AG04450 (cell line): Measurements from ENCODE around the gene PALS1. TPM values are rescaled to one million over a fixed set of nuclear protein-coding genes. Genes with fewer than 3 reads are reported as not detected.
A peak's percentile ranks its signal among the peaks of the same experiment; 100 is the strongest.
"Not testable (repeated sequence)": the region's sequence is repeated elsewhere in the genome, so short reads cannot be mapped to it uniquely, and the experiment has no call there.

Source experiments
- CTCF ChIA-PET: fragments of 300-600, 350-600 bp; formaldehyde crosslinking; extraction: SDS; loops from one replicate; lab custom pipeline; 2022; ENCODE audit warnings: antibody characterized with exemption, inconsistent platforms; lab: Charles Lee
- POLR2A ChIA-PET: fragments of 350-600 bp; formaldehyde crosslinking; extraction: SDS; loops from one replicate; lab custom pipeline; 2021; ENCODE audit warnings: antibody characterized with exemption, inconsistent platforms; lab: Yijun Ruan, JAX
- DNase-seq: peaks from one replicate; pipeline ENCODE4 v3.0.0-alpha.2; 2011; ENCODE audit warnings: low read depth, low spot score
- H3K27ac ChIP-seq: one replicate; pipeline ENCODE4 v1.5.1; 2012; ENCODE audit warnings: low read depth, low read length, control low read depth
- H3K27me3 ChIP-seq: one replicate; pipeline ENCODE4 v1.6.0; 2012; ENCODE audit warnings: low read length; ENCODE audit not compliant: control insufficient read depth, insufficient read depth
- H3K4me3 ChIP-seq: 2 replicates; pipeline ENCODE4 v1.5.1; 2011; ENCODE audit warnings: mild to moderate bottlenecking, low read depth, low read length, control low read depth
- H3K9me3 ChIP-seq: 2 replicates; pipeline ENCODE4 v1.5.1; 2012; ENCODE audit warnings: low read length; ENCODE audit not compliant: control insufficient read depth, insufficient read depth
- polyA plus RNA-seq: library from polyadenylated mRNA; depleted of rRNA; stranded (reverse); fragments of >200 nt; gene quantifications from 2 replicates; pipeline ENCODE4 v1.2.3, GENCODE V29; 2011
- TF ChIP-seq, protein P1 (sequence below): IDR thresholded peaks from 2 replicates; pipeline ENCODE4 v1.5.1; 2011; ENCODE audit warnings: low read depth, low read length, control low read depth, inconsistent platforms

PALS1 gene
- polyA plus RNA-seq, 1 experiment = 31.1 TPM

DNA sequence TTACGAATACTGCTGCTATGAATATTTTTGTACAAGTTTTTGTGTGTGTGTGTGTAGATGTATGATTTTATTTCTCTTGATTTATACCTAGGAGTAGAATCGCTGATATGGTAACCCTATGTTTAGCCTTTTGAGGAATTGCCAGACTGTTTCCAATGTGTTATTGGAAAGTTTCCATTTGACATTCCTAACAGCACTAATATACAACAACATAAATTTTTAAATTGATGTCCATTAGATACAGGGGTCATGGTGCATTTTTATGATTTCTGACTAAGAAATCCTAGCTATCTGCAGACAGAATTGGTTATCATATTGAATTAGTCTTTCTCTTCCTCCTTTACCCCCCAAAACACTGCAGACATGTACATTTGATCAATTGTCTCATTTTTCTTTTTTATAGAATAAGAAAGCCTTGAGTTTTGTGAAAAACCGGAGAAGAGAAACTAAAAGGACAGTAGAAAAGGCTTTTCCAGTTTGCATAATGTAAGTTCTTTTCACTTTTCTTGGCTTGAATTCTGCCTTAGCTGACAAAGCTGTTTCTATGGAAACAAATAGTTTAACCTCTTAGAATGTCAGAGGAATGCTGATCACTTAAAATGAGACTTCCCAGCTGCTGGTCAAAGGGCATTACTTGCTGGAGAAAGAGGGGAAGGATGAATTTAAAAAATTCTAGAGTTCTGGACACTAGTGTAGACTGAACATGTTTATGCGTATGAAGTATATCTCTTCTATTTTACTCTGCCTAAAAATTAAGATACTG is 28.2 kb downstream of the PALS1 start:
- ChIA-PET POLR2A (interaction anchor here (0.7 to 1.4 kb wide), 3 partner anchors 20 to 29 kb away, joined by 3 to 6 read pairs (median 3); partner anchors contain the start of gene PALS1), CTCF (interaction anchor here (0.8 to 3.0 kb wide), 3 partner anchors 16 to 103 kb away, joined by 3 to 33 read pairs (median 4); partner anchors contain the start of gene ATP6V1D)
- peak overlapping the region; percentile 49 for H3K27ac ChIP-seq
- peak; percentile 60 for DNase-seq
- H3K4me3 ChIP-seq = peak overlapping the region; percentile 42
- H3K9me3 ChIP-seq = no peaks in the 10 kb centered on the region; the same call in 1 of the 2 replicates
- TF ChIP-seq, protein P1, sequence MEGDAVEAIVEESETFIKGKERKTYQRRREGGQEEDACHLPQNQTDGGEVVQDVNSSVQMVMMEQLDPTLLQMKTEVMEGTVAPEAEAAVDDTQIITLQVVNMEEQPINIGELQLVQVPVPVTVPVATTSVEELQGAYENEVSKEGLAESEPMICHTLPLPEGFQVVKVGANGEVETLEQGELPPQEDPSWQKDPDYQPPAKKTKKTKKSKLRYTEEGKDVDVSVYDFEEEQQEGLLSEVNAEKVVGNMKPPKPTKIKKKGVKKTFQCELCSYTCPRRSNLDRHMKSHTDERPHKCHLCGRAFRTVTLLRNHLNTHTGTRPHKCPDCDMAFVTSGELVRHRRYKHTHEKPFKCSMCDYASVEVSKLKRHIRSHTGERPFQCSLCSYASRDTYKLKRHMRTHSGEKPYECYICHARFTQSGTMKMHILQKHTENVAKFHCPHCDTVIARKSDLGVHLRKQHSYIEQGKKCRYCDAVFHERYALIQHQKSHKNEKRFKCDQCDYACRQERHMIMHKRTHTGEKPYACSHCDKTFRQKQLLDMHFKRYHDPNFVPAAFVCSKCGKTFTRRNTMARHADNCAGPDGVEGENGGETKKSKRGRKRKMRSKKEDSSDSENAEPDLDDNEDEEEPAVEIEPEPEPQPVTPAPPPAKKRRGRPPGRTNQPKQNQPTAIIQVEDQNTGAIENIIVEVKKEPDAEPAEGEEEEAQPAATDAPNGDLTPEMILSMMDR = no peak
- H3K27me3 ChIP-seq = no peaks in the 10 kb centered on the region

GRCh38 chr14:67270145-67270753 is 29.0 kb downstream of the PALS1 start:
- DNase-seq = no peak
- POLR2A ChIA-PET = interaction anchor here (0.7 to 1.4 kb wide), 3 partner anchors 20 to 29 kb away, joined by 3 to 6 read pairs (median 3); partner anchors contain the start of gene PALS1
- Histone ChIP-seq H3K27me3 (no peaks in the 10 kb centered on the region), H3K27ac (peak overlapping the region; percentile 49), H3K9me3 (no peaks in the 10 kb centered on the region; the same call in 1 of the 2 replicates), H3K4me3 (peak overlapping the region; percentile 32)
- TF ChIP-seq, protein P1 = no peak
- CTCF ChIA-PET = interaction anchor here (0.8 to 3.0 kb wide), 3 partner anchors 16 to 103 kb away, joined by 3 to 33 read pairs (median 4); partner anchors contain the start of gene ATP6V1D

GRCh38 chr14:67270933-67271332 is 29.7 kb downstream of the PALS1 start:
- no peak for DNase-seq
- no peak overlapping the region for H3K4me3 ChIP-seq
- H3K27ac ChIP-seq = no peak overlapping the region
- ChIA-PET POLR2A (no interaction called here), CTCF (interaction anchor here (1.0 to 3.0 kb wide), 3 partner anchors 15 to 647 kb away, joined by 3 to 33 read pairs (median 3); partner anchors contain the start of gene ATP6V1D)
- no peaks in the 10 kb centered on the region for H3K27me3 ChIP-seq
- TF ChIP-seq, protein P1 = no peak
- no peaks in the 10 kb centered on the region for H3K9me3 ChIP-seq

GRCh38 chr14:67273281-67273680 is 32.0 kb downstream of the PALS1 start:
- H3K27ac ChIP-seq, POLR2A ChIA-PET, H3K9me3 ChIP-seq, H3K4me3 ChIP-seq, H3K27me3 ChIP-seq, CTCF ChIA-PET, DNase-seq: not testable (repeated sequence)

- Histone ChIP-seq H3K27ac (no peak overlapping the region), H3K4me3 (no peak overlapping the region), H3K27me3 (no peaks in the 10 kb centered on the region), H3K9me3 (no peaks in the 10 kb centered on the region)
- ChIA-PET POLR2A (no interaction called here), CTCF (interaction anchor here (1.4 to 2.7 kb wide), 2 partner anchors 10 to 110 kb away, joined by 4 to 17 read pairs; no protein-coding TSS in a partner anchor)
- no peak for DNase-seq
- TF ChIP-seq, protein P1 = no peak
Measured at GRCh38 chr14:67276131-67276530, 34.9 kb downstream of the PALS1 start.
